Fibroblast of skin of scalp (primary cell): Measurements from ENCODE around the gene MBNL1.
A peak's percentile ranks its signal among the peaks of the same experiment; 100 is the strongest.
"Not testable (repeated sequence)": the region's sequence is repeated elsewhere in the genome, so short reads cannot be mapped to it uniquely, and the experiment has no call there.

Experiments
- DNase-seq: peaks from one replicate; pipeline ENCODE4 v3.0.0-alpha.2; 2013

Gene MBNL1

DNA sequence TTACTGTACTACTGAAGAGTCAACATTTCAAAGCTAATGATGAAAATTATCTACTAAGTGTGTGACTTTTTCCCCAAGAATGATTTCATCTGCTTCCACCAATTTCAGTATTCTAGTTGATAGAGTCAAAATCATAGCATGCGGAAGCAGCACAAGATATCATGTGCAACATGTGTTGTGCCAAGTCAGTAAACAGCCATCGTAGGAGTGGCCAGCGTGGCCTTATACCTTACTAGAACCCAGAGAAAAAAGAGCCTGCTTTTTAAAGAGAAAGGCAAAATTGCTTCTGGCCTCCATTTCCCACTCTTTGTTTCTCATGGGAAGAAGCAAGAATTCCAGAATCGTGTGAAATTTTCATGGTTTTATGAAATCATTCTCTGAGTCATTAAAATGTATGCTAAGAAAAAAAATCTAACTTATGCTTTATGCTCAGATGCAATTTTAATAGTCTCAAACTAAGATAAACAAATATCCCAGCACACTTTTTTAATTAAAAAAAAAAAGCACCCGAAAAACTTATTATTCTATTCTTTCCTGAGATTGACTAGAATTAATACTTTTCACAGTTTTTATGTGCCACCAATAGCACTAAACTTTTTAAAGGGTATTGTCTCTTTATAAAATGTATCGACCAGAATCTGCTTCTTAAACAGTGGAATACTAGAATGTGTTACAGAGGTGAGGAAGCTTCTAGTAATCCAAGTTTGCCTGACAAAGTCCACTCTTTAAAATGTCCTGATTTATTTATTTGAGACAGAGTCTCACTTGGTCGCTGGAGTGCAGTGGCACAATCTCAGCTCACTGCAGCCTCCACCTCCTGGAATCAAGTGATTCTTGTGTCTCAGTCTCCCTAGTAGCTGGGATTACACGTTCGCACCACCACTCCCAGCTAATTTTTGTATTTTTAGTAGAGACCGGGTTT, 87.3 kb downstream of the MBNL1 start:
- DNase-seq, result peak; percentile 76

DNA sequence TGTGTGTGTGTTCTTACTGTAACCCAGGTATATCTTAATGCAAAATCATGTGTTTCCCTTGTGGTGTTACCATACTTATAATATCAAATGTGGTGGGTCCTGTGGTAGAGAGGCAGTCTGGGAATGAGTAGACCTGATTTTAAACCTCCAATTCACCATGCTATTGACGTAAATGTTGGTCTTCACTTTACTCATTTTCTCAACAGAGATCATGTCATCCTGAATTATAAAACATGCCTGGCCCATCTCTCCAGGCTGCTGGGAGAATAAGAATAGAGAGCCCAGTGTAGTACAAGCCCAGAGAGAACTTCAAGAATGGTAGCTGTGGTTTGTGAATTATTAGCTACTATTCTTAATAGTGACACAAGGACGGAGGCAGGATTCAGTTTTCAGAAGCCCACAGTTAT, 88.1 kb downstream of the MBNL1 start:
- no peak for DNase-seq

DNA sequence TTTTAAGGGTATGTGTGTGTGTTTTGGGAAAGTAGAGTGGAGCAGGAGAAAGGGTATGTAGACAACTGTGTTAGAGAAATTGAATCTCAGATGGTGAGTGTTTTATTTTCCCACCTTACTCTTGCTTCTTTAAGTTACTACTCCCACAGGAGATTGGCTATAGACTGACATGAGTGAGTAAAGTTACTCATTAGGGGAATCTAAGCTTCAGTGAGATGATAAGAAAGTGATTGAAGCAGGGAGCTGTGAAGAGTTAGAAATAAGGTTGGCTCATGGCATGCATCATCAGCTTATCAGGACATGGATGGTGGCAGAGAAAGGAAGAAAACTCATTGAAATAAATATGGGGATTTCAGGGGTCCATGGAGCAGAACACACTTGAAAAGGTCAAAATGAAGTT, 88.9 kb downstream of the MBNL1 start:
- no peak for DNase-seq

DNA sequence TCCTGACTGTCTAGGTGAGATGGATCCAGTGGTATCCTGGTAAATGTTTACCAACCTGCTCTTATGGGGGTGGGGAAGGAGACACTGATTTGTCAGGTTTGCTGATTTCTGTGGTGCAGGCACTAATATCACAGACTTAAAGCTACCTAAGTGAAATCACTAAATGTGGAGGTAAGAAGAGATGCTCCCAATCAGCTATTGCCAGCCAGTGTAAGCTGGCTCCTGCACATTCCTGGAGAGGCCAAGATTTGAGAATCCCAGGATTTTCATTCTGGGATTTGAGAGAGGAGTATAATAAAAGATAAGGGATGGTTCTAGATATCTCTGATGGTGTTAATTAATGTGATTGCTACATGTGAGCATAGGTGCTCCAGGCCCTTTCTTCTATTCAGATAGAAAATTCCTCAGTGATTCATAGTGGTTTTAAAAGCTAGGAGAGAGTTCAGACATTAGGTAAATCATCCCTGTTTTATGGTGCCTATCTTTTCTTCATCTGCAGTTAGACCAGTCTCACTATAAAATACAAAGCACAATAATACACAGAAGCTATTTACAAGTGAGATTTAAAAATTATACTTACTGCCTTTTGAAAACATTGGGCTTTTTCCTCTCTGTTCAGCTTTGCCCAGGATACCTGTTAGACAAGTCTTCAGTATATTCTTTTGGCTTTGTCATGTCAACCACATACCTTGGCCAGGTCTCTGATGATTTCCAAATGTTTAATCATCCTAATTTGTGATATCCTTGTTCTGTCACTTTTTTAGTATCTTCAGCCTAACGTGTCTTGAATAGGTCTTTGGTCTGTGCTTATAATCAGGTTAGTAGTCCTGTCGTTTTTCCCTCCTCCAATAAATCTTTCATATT, 90.9 kb downstream of the MBNL1 start:
- no peak for DNase-seq

DNA sequence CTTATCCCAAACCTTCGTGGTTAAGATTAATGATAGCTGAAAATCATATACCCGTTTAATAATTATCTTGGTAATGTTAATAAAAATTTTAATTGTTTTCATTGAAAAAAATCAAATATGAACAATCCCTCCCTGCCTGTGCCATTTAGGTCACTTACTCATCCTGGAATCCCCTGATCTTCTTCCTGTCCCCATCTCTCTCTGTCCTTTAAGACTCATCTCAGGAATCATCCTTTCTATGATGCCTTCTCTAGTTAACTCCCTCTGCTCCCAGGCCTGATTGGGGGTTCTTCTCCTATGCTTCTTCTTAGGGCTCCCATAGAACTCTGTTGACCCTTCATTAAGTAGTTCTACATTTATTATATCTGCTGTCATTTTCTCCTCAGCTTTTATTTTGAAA, 91.6 kb downstream of the MBNL1 start:
- DNase-seq, result no peak

DNA sequence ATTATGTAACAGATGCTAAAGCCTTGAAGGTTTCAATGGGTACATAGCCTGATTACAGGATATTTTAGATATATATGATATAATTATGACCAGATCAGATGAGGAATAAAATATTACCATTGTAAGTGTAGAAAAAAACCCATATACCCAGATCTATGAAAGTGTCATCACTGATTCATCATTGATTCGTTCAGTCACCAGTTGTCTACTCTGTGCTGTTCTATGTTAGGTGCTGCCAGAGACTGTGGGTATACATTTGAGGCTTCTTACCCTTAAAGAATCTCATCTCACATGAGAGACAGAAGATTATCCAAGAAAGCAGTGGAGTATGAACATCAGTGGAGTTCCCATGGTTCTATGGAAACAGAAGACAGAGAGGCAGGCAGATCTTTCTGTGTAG, 92.2 kb downstream of the MBNL1 start:
- no peak for DNase-seq

DNA sequence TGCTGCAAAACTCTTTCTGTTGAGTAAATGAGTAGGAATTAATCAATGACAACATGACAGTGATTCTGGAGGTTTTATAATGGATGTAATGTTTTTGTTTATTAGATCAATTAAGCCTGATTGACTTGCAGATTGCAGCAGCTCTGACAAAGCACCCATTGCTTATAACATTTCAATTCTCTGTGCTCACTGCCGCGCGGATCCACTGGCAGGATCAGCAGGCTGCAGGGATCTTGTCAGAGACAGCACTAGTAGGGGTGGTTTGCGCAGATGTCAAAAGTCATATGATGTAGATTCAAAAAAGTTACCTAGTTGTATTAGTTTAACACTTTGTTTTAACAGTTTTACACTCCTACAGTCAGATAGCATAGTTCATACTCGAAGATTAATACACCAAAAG, 93.4 kb downstream of the MBNL1 start:
- no peak for DNase-seq

DNA sequence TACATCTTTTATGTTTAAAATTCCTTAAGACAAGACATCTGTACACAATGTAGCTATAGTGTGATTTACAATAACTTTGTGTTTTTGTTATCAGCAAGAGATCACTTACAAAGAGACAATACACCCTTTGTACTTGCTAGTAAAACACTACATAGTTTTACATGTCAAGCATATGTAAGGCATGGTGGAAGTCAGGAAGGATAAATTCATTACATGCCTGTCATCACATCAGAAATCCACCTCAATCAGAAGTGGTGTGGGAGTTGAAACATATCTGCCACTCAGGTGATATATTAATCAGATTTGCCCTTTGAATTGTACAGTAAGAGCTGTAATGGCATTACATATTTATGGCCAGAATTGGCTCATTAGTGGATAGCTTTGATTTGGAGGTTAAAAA, 95.5 kb downstream of the MBNL1 start:
- DNase-seq, result no peak

DNA sequence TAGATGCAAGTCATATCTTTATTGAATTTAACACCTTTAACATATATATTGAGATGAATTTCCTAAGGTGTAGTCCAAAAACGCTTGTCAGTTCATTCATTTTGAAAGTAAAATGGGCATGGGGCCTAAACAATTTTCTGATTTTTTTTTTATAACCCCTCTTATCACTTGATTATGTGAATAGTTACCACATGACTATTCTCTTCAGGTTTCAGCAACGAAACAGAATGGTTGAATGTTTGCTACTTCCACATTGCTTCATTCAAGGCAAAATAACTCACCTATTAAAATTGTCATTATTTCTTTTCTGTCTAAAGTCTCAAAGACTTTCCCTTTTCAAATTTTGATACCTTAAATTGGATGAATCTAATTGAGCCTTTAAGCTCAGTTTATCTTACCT, 96.4 kb downstream of the MBNL1 start:
- no peak for DNase-seq

DNA sequence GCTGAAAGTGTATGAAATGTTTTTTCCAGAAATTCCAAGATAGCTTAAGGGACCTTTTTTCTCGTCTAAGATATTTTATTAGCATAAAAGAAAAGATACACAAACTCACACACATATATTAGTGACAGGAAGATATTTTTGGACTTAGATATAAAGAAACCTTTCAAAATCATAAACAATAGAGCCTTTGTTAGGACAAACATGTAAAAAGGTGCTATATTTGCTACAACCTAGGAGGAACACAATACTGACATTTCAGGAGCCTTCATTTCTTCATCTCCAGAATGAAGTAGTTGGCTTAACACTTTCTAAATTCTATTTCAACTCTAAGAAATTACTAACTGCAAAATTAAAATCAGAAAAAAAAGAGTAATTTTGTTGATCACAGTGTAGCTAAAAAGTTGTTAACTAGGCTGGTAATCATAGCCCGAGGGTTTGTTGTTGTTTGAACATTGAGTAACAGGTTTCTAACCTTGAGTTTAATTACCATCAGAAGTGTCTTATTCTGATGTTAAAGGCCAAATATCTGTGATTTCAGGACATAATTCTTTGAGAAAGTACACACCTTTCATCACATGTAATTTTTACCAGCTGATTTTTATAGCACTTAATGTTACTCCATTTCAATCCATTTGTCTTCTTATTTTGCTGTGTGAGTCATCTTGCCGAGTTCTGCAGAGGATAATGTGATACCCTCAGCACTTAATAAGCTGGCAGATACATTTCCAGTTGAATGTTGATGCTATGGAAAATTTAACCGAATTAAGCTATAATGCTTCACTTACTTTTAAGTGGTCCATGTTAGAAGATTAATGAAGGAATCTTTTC, 97.3 kb downstream of the MBNL1 start:
- peak; percentile 51 for DNase-seq

DNA sequence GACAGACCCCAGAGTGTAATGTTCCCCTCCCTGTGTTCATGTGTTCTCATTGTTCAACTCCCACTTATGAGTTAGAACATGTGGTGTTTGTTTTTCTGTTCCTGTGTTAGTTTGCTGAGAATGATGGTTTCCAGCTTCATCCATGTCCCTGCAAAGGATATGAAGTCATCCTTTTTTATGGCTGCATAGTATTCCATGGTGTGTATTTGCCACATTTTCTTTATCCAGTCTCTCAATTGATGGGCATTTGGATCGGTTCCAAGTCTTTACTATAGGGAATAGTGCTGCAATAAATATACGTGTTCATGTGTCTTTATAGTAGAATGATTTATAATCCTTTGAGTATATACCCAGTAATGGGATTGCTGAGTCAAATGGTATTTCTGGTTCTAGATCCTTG, 98.5 kb downstream of the MBNL1 start:
- DNase-seq, result not testable (repeated sequence)

DNA sequence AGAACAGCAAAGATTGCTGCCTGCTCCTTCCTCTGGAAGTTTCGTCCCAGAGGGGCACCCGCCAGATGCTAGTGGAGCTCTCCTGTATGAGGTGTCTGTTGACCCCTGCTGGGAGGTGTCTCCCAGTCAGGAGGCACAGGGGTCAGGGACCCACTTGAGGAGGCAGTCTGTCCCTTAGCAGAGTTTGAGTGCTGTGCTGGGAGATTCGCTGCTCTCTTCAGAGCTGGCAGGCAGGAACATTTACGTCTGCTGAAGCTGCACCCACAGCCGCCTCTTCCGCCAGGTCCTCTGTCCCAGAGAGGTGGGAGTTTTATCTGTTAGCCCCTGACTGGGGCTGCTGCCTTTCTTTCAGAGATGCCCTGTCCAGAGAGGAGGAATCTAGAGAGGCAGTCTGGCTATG, 103.9 kb downstream of the MBNL1 start:
- DNase-seq, result not testable (repeated sequence)

DNA sequence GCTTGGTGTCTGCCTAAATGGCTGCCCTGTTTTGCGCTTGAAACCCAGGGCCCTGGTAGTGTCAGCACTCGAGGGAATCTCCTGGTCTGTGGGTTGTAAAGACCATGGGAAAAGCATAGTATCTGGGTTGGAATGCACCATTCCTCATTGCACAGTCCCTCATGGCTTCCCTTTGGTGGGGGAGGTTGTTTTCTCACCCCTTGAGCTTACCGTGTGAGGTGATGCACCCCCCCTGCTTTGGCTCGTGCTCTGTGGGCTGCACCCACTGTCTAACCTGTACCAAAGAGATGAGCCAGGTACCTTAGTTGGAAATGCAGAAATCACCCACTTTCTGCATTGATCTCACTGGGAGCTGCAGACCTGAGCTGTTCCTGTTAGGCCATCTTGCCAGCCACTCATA, 104.7 kb downstream of the MBNL1 start:
- no peak for DNase-seq

DNA sequence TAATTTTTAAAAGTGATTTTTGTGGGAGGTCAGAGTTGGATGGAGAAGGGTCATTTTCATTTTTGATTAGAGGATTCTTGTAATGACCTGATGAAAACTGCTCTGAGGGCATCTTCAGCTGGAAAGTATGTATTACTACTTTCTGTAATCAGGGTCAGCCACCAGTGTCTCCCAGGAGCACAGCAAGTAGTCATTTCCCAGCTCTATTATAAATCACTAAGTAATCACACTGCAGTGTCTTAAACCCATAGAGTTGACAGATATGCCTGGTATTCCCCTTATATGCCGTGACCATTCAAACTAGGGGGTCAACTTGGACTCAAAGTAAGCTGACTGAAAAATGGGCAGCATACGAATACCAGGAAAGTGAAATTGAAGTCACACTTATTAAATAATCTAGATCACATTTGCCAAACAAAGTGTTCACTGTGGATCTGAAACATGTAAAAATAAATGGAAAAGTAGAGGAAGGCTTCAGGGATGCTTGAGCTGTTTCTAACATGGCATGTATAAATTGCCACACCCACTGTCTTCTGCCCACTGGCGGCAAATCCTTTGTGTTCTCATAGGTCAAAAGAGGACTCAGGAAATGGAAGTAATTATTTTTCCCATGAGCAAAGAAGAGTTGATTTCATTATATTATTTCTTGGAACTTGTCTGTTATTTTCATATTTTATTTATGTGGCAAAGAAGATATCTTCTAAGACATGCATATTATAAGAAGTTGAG, 105.7 kb downstream of the MBNL1 start:
- peak; percentile 62 for DNase-seq

DNA sequence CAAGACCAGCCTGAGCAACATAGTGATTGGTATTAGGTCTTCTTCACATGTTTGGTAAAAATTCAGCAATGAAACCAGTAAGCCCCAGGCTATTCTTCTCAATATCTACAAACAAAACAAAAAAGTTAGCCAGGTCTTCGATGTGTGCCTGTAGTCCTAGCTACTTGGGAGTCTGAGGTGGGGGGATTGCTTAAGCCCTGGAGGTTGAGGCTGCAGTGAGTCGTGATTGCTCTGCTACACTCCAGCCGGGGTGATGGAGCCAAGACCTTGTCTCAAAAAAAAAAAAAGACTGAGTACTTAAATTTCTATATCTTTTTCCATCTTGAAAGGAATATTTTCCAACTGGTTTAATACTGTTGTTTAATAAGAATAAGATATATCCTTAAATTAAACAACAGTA, 106.8 kb downstream of the MBNL1 start:
- peak; percentile 52 for DNase-seq

DNA sequence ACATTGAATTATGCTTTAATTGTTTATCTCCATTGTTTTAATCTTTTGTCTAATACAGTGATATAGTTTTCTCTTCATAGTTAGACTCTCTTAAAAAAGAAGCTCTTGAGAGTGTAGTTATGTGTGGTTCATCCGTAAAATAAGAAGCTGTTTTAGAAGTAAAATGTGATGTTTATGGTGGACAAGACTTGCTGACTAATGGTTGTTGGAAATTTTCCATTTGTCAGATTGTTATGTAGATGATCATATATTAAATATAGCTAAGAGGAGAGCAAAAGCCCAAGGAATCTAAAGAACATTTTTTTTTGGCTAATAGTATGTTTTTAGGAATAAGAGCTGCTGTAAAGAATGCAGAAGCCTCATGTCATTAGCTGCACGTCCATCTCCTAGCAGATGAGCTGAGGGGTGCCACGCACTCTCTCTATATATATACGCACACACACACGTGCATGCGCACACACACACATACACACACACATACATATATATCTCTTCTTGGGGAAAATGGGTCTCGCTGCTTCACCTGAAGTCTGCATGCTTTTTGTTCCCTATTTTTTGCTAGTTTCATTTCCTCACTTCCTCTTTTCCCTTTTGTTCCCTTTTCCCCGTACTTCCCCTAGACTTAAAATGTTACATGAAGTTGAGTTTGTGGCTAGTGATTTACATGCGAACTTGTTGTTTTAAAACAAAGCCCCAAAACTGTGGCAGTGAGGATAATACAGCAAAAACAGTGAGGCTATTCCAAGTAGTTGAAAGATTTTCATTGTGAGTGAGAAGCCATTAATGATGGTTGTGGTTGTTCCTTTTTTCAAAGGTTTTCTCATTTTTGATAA, 107.8 kb downstream of the MBNL1 start:
- DNase-seq, result peak; percentile 94

DNA sequence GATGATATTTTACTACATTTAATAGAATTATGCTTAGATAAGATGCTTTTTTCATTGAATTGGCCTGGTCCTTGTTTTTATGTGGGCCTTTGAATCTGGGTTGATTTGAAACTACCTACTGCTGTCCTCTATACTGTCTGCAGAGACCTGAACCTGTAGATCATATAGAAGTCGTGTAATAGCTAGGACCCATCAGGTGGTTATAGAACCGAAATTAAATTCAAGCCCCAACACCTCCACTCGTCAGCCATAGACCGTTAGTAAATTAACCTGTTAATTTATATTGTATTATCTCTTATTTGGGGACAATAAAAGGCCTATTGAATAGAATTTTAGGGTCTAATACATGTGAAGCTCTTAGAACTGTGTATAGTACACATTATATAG, 108.4 kb downstream of the MBNL1 start:
- DNase-seq, result no peak

DNA sequence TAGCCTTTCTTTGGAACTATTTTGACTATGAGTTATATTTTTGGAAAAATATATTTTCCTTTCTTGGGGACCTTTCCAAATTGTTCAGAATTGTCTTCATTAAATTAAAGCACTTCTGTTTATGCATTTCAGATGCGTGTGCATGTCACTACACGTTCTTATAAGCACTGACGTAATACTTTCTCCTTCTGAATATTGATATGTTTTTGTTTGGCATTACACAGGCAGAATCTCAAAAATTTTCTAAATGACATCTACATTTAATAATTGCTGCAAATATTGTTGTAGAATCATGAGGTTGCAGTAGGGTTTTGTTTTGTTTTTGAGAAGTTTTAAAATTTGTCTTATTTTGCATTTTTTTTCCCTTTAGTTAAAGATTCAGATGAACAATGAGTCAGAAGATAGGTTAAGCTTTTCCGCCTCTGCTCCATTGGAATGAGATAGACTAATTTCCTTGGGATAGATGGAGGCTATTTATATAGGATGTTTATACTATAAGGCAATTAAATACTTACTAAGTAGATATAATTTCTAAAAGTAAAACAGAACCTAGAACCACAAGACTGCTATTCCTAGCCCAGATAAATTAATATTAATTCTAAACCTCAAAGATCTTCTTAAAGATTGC, 110.8 kb downstream of the MBNL1 start:
- no peak for DNase-seq

DNA sequence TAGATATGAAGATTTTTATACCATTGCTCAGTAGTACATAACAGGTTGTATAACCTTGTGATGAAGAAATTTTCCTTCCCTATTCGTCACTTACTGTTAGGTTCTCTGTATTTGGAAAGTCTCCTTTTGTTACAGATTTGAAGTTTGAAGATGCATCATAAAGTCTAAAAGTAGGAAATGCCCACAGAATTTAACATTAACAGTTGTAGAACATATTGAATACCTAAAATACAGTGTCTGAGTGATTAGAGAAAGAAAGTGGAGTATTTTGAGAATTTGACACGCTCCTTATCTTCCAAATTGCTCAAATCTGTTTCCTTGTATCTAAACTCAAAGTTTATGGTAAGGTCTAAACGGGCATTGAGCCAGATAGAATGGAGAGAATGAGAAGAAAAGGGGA, 111.3 kb downstream of the MBNL1 start:
- DNase-seq, result no peak

DNA sequence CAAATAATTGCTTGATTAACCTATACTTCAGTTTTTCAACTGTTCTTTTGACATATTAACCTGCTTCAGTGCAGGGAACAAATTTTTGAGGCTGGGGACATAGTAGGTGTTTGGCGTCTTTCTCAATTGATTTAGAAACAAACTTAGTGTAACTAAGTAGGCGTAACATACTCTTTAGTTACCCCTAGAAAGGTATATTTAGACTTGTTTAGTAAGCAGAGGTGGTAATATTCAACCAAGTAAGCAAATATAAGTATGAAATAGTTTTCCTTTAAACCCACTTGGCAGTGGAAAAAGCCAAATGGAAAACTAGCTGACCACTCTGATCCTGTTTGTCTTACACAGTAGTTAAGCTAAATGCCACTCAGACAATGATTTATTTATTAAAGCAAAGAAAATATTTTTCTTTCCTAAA, 113.2 kb downstream of the MBNL1 start:
- DNase-seq, result no peak
